ENCODE data around the gene SPATA19.

DNA sequence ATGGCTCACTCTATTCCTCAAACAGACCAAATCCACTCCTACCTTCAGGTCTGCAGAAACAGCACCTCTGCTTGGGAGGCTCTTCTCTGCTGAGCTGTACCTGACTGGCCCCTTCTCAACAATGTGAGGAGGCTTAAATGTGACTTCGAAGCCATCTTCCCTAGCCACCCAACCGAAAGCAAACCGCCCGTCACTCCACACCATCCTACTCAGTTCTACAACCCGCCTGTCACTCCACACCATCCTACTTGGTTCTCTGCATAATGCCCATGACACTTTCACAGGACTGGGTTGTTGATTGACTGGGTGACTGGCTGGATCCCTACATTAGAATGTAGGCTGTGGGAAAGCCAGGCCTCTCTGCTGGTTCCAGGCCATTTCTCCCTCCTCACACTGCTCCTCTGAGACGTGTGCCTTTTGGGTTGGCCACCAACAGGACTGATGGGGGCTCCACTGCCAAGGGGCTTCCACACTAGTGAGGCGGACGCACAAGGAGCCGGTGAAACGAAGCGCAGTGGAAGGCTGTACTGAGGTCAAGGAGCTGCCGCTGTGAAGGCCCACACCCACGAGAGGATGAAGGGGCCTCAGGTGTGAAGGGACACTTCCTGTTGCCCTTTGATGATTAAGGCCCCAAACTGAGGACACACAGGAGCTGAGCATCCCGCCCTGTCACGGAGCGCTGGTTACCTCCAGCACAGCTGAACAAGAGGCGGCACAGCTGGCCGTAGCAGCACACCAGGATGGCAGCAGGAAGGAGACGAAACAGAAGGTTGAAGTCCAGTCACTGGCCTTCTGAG is 47.5 kb upstream of the SPATA19 start:
- TF ChIP-seq, protein P1, sequence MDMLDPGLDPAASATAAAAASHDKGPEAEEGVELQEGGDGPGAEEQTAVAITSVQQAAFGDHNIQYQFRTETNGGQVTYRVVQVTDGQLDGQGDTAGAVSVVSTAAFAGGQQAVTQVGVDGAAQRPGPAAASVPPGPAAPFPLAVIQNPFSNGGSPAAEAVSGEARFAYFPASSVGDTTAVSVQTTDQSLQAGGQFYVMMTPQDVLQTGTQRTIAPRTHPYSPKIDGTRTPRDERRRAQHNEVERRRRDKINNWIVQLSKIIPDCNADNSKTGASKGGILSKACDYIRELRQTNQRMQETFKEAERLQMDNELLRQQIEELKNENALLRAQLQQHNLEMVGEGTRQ (IDR thresholded peaks at IDR 0.05; ENCODE audit: low read depth, low read length) = no peak
- TF ChIP-seq POLR2A (IDR thresholded peaks at IDR 0.05; ENCODE audit: low read depth, low read length) = no peak
- TF ChIP-seq RAD21 (IDR thresholded peaks at IDR 0.05; ENCODE audit: low read length) = no peak
- TF ChIP-seq CTCF (conservative IDR thresholded peaks at IDR 0.05; ENCODE audit: low read depth, low read length) = no peak
- TF ChIP-seq CHD1 (IDR thresholded peaks at IDR 0.05; ENCODE audit: low read depth, low read length) = no peak
- no peak for TF ChIP-seq RFX5 (IDR thresholded peaks at IDR 0.05; ENCODE audit: low read depth, low read length)
- TF ChIP-seq NFE2L2 (IDR thresholded peaks at IDR 0.05; ENCODE audit: low read depth, low read length) = no peak
- TF ChIP-seq, protein P2, sequence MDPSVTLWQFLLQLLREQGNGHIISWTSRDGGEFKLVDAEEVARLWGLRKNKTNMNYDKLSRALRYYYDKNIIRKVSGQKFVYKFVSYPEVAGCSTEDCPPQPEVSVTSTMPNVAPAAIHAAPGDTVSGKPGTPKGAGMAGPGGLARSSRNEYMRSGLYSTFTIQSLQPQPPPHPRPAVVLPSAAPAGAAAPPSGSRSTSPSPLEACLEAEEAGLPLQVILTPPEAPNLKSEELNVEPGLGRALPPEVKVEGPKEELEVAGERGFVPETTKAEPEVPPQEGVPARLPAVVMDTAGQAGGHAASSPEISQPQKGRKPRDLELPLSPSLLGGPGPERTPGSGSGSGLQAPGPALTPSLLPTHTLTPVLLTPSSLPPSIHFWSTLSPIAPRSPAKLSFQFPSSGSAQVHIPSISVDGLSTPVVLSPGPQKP (IDR thresholded peaks at IDR 0.05; ENCODE audit: borderline replicate concordance, low read depth, low read length) = no peak
- no peak for TF ChIP-seq MXI1 (IDR thresholded peaks at IDR 0.05; ENCODE audit: borderline replicate concordance, low read depth, low read length)
- no peak for TF ChIP-seq MAFK (IDR thresholded peaks at IDR 0.05; ENCODE audit: low read depth, low read length)
- no peak for TF ChIP-seq BHLHE40 (IDR thresholded peaks at IDR 0.05; ENCODE audit: low read depth, low read length)
- no peak for TF ChIP-seq CEBPB (IDR thresholded peaks at IDR 0.05; ENCODE audit: low read depth, low read length)
- TF ChIP-seq RCOR1 (IDR thresholded peaks at IDR 0.05; ENCODE audit: insufficient replicate concordance, low read length) = no peak
- TF ChIP-seq SMC3 (IDR thresholded peaks at IDR 0.05; ENCODE audit: low read depth, low read length) = no peak
